MM.1S (cell line): ENCODE measurements around the gene WASL.

Experiments
- DNase-seq: peaks from one replicate; pipeline ENCODE4 v3.0.0-alpha.2; 2015
- H2AFZ ChIP-seq: fragments of 300-600 bp; sonication (generic); 2 replicates; pipeline ENCODE4 v1.6.0; 2016; ENCODE audit warnings: antibody characterized with exemption, low read length
- H3F3A ChIP-seq: fragments of 300-600 bp; sonication (generic); 2 replicates; pipeline ENCODE4 v1.6.1; 2016; ENCODE audit warnings: mild to moderate bottlenecking, antibody characterized with exemption, low read length, moderate library complexity, mixed read lengths; ENCODE audit not compliant: insufficient read depth
- H3K27ac ChIP-seq: fragments of 300-600 bp; sonication (generic); 2 replicates; pipeline ENCODE4 v1.5.1; 2016; ENCODE audit warnings: mild to moderate bottlenecking, low read length
- H3K27me3 ChIP-seq: fragments of 300-600 bp; sonication (generic); replicated peaks from 2 replicates; pipeline ENCODE4 v1.6.0; 2016; ENCODE audit warnings: low read length; ENCODE audit not compliant: insufficient read depth
- H3K36me3 ChIP-seq: fragments of 300-600 bp; sonication (generic); replicated peaks from 2 replicates; pipeline ENCODE4 v1.6.1; 2016; ENCODE audit warnings: mild to moderate bottlenecking, low read length, mixed read lengths; ENCODE audit not compliant: insufficient read depth
- H3K4me1 ChIP-seq: fragments of 300-600 bp; sonication (generic); 2 replicates; pipeline ENCODE4 v1.6.1; 2016; ENCODE audit warnings: low read length, mixed read lengths
- H3K4me2 ChIP-seq: fragments of 300-600 bp; sonication (generic); 2 replicates; pipeline ENCODE4 v1.6.0; 2016; ENCODE audit warnings: low read depth, low read length
- H3K4me3 ChIP-seq: fragments of 300-600 bp; sonication (generic); 2 replicates; pipeline ENCODE4 v1.5.1; 2016; ENCODE audit warnings: low read length, mixed read lengths
- H3K79me2 ChIP-seq: fragments of 300-600 bp; sonication (generic); 2 replicates; pipeline ENCODE4 v1.6.1; 2016; ENCODE audit warnings: mixed run types, low read length, mixed read lengths
- H3K9ac ChIP-seq: fragments of 300-600 bp; sonication (generic); 2 replicates; pipeline ENCODE4 v1.6.1; 2016; ENCODE audit warnings: low read length, mixed read lengths
- H3K9me2 ChIP-seq: fragments of 300-600 bp; sonication (generic); replicated peaks from 2 replicates; pipeline ENCODE4 v1.6.1; 2016; ENCODE audit warnings: mild to moderate bottlenecking, low read length, mixed read lengths; ENCODE audit not compliant: insufficient read depth
- H3K9me3 ChIP-seq: fragments of 300-600 bp; sonication (generic); replicated peaks from 2 replicates; pipeline ENCODE4 v1.6.1; 2016; ENCODE audit warnings: mild to moderate bottlenecking, low read length, mixed read lengths; ENCODE audit not compliant: insufficient read depth
- H4K20me1 ChIP-seq: fragments of 300-600 bp; sonication (generic); 2 replicates; pipeline ENCODE4 v1.6.1; 2016; ENCODE audit warnings: mild to moderate bottlenecking, low read length, moderate library complexity, mixed read lengths; ENCODE audit not compliant: insufficient read depth
- EZH2 ChIP-seq: fragments of 300-600 bp; sonication (generic); optimal IDR thresholded peaks from 2 replicates; pipeline ENCODE3; 2017; ENCODE audit warnings: low read depth, mild to moderate bottlenecking, antibody characterized with exemption, low read length, mixed read lengths
- EZH2phosphoT487 ChIP-seq: fragments of 300-600 bp; sonication (generic); IDR thresholded peaks from 2 replicates; pipeline ENCODE4 v1.6.1; 2018; ENCODE audit warnings: antibody characterized with exemption, low read length
- TF ChIP-seq, protein P1 (sequence below): fragments of 300-600 bp; sonication (generic); IDR thresholded peaks from 2 replicates; pipeline ENCODE4 v1.5.1; 2016; ENCODE audit warnings: antibody characterized with exemption, low read length, mixed read lengths

The WASL gene

DNA sequence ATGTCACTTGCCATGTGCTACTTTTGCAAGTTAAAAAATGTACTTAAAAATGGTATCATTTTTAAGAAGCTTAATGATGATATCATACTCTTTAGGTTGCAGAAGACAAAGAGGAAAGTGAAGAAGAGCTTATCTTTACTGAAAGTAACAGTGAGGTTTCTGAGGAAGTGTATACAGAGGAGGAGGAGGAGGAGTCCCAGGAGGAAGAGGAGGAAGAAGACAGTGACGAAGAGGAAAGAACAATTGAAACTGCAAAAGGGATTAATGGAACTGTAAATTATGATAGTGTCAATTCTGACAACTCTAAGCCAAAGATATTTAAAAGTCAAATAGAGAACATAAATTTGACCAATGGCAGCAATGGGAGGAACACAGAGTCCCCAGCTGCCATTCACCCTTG, 87.0 kb downstream of the WASL start:
- TF ChIP-seq EZH2: no peak
- TF ChIP-seq, protein P1, sequence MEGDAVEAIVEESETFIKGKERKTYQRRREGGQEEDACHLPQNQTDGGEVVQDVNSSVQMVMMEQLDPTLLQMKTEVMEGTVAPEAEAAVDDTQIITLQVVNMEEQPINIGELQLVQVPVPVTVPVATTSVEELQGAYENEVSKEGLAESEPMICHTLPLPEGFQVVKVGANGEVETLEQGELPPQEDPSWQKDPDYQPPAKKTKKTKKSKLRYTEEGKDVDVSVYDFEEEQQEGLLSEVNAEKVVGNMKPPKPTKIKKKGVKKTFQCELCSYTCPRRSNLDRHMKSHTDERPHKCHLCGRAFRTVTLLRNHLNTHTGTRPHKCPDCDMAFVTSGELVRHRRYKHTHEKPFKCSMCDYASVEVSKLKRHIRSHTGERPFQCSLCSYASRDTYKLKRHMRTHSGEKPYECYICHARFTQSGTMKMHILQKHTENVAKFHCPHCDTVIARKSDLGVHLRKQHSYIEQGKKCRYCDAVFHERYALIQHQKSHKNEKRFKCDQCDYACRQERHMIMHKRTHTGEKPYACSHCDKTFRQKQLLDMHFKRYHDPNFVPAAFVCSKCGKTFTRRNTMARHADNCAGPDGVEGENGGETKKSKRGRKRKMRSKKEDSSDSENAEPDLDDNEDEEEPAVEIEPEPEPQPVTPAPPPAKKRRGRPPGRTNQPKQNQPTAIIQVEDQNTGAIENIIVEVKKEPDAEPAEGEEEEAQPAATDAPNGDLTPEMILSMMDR: no peak
- TF ChIP-seq EZH2phosphoT487: no peak
- no peaks in the 10 kb centered on the region for H3K36me3 ChIP-seq
- H4K20me1 ChIP-seq: no peaks in the 10 kb centered on the region
- no peaks in the 10 kb centered on the region for H3F3A ChIP-seq
- no peak overlapping the region for H3K4me3 ChIP-seq
- H3K27me3 ChIP-seq: no peaks in the 10 kb centered on the region
- no peak overlapping the region for H3K27ac ChIP-seq
- H3K4me2 ChIP-seq: no peak overlapping the region
- no peak overlapping the region for H2AFZ ChIP-seq
- no peaks in the 10 kb centered on the region for H3K4me1 ChIP-seq
- DNase-seq: no peak
- H3K9me3 ChIP-seq: no peaks in the 10 kb centered on the region
- H3K79me2 ChIP-seq: no peaks in the 10 kb centered on the region
- no peak overlapping the region for H3K9ac ChIP-seq
- no peaks in the 10 kb centered on the region for H3K9me2 ChIP-seq

DNA sequence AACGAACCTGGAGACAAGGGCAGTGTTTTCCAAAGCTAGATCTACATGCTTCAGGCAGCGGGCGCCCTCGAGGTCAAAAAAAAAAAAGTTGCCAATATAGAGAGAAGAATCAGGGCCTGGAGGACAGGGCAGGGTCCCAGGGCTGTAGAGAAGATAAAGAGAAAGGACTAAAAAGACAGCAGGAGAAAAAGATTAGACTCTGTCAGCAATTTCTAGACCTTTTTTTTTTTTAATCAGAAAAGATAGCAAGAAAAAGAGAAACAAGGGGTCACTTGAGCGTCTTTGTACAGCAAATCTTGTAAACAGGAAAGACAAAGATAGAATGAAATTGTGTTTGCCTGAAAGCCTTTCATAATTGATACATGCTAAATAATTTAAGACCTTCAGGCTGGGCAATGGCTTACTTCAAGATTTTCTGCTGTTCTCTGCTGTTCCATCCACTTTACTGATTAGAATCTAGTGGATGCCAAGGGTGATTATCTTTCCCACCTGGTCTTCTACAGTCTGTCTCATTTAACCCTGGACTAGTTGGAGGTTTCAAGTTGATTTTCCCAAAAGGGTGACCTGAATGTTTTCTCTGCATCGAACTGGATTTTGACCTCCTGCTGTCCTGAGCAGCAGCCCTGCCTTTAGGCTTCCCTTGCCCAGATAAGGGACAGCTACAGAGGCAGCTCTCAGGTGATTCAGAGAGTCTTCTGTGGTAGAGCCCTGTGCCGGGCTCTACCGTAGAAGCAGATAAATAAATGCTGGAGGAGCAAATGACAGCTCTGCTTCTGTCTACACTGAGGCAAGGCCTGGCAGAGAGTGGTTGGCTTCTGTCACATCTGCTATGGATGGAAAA, 88.1 kb downstream of the WASL start:
- TF ChIP-seq EZH2 (no peak), EZH2phosphoT487 (no peak)
- TF ChIP-seq, protein P1: no peak
- Histone ChIP-seq H3F3A (no peaks in the 10 kb centered on the region), H4K20me1 (no peaks in the 10 kb centered on the region)

DNA sequence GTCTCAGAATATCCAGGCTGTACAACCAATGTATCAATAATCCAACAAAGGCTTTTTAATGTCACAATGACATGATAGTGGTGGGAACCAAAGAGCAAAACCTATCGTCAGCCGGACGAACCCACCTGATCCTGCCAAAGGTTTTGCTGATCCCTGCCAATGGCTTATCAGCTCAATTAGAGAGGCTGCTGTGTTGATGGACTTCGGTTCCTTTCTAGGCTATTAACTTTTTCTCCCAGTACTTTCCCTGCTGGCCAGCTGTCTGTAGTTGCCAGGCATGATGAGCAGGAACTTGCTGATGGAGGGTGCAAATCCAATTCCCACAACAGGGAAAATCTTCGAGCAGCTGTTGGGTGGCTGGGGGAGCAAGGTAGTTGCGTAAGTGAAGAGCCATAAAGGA, 90.8 kb downstream of the WASL start:
- Histone ChIP-seq H2AFZ (no peak overlapping the region), H4K20me1 (no peaks in the 10 kb centered on the region), H3K4me1 (no peaks in the 10 kb centered on the region), H3K79me2 (no peaks in the 10 kb centered on the region), H3K36me3 (no peaks in the 10 kb centered on the region), H3K27ac (no peak overlapping the region), H3K9me3 (no peaks in the 10 kb centered on the region), H3K9me2 (no peaks in the 10 kb centered on the region), H3K4me2 (no peak overlapping the region), H3F3A (no peaks in the 10 kb centered on the region), H3K27me3 (no peaks in the 10 kb centered on the region), H3K4me3 (no peak overlapping the region), H3K9ac (no peak overlapping the region)
- no peak for DNase-seq
- TF ChIP-seq EZH2: no peak
- TF ChIP-seq EZH2phosphoT487: no peak

More for the DNA sequence above, 88.1 kb downstream of the WASL start:
- Histone ChIP-seq H3K9me3 (no peaks in the 10 kb centered on the region), H3K36me3 (no peaks in the 10 kb centered on the region), H3K4me2 (no peak overlapping the region), H3K9ac (no peak overlapping the region), H3K4me3 (no peak overlapping the region), H3K4me1 (no peaks in the 10 kb centered on the region), H2AFZ (no peak overlapping the region), H3K9me2 (no peaks in the 10 kb centered on the region), H3K27ac (no peak overlapping the region), H3K27me3 (no peaks in the 10 kb centered on the region), H3K79me2 (no peaks in the 10 kb centered on the region)
- no peak for DNase-seq

DNA sequence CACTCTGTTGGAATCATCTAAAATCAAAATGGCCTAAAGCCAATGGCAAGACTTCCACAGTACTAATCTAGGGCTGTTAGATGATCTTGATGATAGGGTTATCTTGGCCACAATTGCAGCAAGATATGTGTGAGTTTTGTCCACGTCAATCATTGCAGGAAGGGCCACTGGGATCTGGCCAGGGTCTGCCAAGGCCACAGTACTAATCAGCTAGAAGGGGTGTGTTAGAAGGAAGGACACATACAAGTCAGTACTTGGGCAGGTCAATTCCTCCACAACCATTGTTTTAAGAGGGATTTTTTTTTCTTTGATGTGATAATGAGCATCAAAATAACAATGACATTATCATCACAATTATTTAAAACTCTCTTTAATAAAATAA, 91.5 kb downstream of the WASL start:
- no peak for DNase-seq
- Histone ChIP-seq H3K27ac (no peak overlapping the region), H3K9me3 (no peaks in the 10 kb centered on the region), H3K9me2 (no peaks in the 10 kb centered on the region), H3F3A (no peaks in the 10 kb centered on the region), H3K36me3 (no peaks in the 10 kb centered on the region), H4K20me1 (no peaks in the 10 kb centered on the region), H3K27me3 (no peaks in the 10 kb centered on the region), H3K4me3 (no peak overlapping the region), H3K4me2 (no peak overlapping the region), H3K9ac (no peak overlapping the region), H2AFZ (no peak overlapping the region), H3K79me2 (no peaks in the 10 kb centered on the region), H3K4me1 (no peaks in the 10 kb centered on the region)
- TF ChIP-seq EZH2: no peak
- TF ChIP-seq, protein P1: no peak
- no peak for TF ChIP-seq EZH2phosphoT487
